NCI-H1092 treated with DMSO at 0.1 percent for 48 hours (cell line): ENCODE measurements around the gene KRT7.
"Not testable (repeated sequence)": the region's sequence is repeated elsewhere in the genome, so short reads cannot be mapped to it uniquely, and the experiment has no call there.

Source experiments
- DNase-seq: peaks from one replicate; lab custom pipeline; 2025; lab: John Stamatoyannopoulos, UW

KRT7 gene

GRCh38 chr12:52229836-52230343 is 3.2 kb upstream of the KRT7 start:
- no peak for DNase-seq

- no peak for DNase-seq
Measured at GRCh38 chr12:52230364-52231281, 2.4 kb upstream of the KRT7 start.

- DNase-seq, result no peak
Measured at GRCh38 chr12:52231305-52232202, 1.5 kb upstream of the KRT7 start.

GRCh38 chr12:52232203-52232673 is 805 bp upstream of the KRT7 start:
- no peak for DNase-seq

- DNase-seq, result no peak
Measured at GRCh38 chr12:52233462-52234207, 592 bp downstream of the KRT7 start.

DNA sequence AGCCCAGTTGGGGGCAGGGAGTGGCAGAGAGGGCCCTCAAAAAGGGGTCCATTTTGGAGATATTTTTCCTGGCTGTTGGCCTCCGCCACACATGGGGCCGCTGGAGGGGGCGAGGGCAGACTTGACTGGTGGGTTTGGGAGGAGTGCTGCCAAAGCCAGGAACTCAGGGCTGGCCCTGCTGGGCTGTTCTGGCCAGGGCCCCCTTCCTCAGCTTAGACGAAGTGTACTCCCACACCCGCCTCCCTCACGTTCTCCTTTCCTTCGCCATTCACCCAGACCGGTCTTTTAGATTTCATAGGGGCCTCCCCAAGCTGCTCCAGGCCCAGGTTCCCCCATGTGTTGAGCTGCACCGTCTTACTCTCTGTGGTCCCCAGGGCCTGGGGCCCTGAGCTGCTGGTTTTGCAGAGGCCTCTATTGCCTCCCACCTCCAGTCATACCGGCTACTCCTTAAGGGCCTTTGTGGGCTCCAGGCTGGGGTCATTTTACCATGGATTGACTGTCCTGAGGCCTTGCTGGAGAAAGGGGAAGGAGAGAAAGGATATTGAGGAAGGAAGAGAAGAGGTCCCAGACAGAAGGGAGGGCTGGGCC is 1.3 kb downstream of the KRT7 start:
- DNase-seq, result no peak

GRCh38 chr12:52235001-52235764 is 2.1 kb downstream of the KRT7 start:
- DNase-seq, result no peak

DNA sequence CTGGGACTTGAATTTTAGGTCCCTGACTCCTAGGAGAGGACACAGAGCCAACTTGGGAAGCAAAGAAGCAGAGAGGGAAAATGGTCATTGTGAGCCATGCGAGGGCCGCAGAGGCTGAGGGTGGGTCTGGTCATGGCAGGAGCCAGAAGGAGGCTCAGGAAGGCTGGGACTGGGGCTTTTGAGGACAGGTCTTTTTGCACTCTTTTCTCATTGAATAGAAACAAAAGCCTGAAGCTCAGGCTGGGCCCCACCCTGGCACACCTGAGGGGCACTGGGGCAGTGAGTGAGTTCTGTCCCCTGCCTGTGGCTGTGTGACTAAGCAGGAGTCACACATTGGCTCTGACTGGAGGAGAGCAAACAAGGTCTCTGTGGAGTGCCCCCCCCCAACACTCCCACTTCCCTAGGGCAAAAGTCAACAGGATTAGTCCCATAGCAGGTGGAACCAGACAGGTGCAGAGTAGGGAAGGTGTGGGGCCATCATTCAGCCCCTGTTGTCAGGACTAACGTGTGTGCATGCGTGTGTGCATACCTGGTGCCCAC is 2.8 kb downstream of the KRT7 start:
- no peak for DNase-seq

GRCh38 chr12:52236386-52237050 is 3.5 kb downstream of the KRT7 start:
- DNase-seq, result no peak

DNA sequence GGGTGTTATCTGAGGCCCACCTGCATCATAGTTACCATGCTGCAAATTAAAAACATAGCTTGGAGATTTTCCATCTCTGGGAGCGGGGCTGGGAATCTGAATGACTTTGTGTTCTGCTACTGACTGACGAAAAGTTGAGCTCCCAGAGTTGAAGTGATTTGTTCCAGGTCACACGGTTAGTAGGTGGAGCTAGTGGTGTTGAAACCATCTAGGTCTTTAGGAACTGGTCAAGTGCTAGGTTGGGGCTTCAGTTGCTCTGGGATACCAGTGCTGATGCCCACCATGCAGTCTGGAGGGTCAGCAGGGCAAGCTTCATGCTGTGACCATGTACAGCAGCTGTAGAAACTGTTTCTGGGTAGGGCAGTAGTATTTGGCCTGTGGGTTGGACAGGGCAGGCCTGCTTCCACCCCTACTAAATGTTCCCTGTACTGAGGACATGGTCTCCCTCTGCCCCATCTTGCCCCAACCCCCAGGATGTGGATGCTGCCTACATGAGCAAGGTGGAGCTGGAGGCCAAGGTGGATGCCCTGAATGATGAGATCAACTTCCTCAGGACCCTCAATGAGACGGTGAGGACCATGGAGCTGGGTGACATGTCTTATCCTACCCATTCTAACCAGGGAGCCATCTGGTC is 5.3 kb downstream of the KRT7 start:
- DNase-seq, result no peak

- DNase-seq, result no peak
Measured at GRCh38 chr12:52238916-52239646, 6.0 kb downstream of the KRT7 start.

DNA sequence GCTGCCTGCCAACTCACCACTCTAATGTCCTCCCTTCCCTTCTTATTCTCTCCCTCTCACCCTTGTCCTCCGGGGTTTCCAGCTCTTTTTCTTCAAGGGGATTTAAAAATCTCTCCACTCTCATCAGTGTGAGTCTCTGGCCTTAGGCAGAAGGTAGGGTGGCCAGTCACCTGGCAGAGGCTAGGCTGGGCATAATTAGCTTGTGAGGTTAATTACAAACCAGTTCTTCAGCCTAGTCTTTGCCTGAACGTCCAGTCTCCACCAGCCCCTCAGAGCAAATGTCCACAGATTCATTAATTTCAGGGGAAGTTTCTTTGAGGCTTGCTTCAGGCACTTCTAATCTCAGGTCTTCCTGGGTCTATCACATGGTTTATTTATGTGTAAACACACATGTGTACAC is 6.7 kb downstream of the KRT7 start:
- no peak for DNase-seq

- DNase-seq, result not testable (repeated sequence)
Measured at GRCh38 chr12:52240247-52240646, 7.2 kb downstream of the KRT7 start.

GRCh38 chr12:52241205-52241842 is 8.3 kb downstream of the KRT7 start:
- no peak for DNase-seq

DNA sequence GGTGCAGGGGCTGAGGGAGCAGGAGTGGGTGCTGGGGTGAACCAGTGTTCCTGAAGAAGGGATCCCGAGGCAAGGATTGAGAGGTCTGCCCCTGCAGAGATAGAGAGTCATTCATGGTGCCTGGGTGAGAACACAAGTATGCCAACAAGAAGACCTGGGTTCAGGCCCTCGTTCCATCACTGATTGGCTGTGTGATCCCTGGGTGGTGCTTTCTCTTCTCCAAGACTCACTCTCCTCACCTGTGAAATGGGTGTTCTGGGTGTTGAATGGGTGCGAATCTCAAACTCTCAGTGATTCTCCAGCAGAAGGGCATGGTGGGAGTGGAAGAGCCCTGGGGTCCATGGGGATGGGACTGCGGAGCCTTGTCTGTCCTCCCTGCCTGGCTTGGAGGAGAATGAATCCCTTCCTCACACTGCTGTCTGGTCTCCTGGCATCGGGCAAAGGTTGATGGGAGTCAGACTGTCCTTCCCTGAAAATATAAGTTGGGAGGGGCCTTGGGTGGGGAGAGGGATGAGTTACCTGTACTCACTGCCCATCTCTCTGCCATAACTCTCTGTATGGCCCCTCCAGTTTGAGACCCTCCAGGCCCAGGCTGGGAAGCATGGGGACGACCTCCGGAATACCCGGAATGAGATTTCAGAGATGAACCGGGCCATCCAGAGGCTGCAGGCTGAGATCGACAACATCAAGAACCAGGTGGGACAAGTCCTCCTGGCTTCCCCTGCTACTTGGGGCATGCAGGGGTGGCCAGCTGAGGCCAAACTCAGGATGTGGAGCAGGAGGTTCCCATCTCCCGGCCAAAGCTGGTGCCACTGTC is 9.6 kb downstream of the KRT7 start:
- no peak for DNase-seq

DNA sequence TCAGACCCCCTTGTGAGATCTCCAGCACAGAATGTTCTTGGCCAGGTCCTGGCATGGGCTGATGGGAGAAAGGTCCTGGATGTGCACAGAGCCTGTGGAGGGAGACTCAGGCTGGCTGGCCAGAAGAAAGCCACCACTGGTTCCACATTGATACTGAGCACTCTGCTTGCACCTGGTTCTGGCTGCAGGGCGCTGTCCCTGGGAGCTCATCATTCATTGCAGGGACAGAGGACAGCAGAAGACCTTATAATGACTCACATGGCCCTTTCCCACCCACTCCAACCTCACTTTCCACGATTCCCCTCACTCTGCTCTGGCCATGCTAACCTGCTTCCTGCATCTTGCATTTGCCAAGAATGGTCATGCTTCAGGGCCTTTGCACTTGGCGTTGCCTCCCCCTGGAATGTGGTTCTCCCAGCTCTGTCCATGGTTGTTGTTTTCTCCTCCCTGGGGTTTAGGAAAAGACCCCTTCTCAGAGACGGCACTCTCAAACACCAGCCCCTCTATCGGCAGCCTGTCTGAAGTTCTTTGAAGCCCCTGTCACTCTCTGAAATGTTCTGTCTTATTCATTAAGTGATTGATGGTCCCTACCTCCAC is 10.3 kb downstream of the KRT7 start:
- no peak for DNase-seq
